Mesothelial cell of epicardium (in vitro differentiated cells): ENCODE measurements around the gene ANAPC2. TPM values are rescaled to one million over a fixed set of nuclear protein-coding genes. Genes with fewer than 3 reads are reported as not detected.
A peak's percentile ranks its signal among the peaks of the same experiment; 100 is the strongest.

Experiments
- DNase-seq, 2 experiments: peaks; one replicate each; pipeline ENCODE4 v3.0.0; 2021; ENCODE audit warnings: low spot score in 2 of 2; ENCODE audit not compliant: unreplicated experiment in 2 of 2
- H3K27ac Mint-ChIP-seq: 2 replicates; pipeline ENCODE4 v1.8.0; 2021; ENCODE audit warnings: mixed read lengths
- H3K27me3 Mint-ChIP-seq: 2 replicates; pipeline ENCODE4 v1.8.0; 2021; ENCODE audit warnings: low read depth, mixed read lengths
- H3K36me3 Mint-ChIP-seq: 2 replicates; pipeline ENCODE4 v1.8.0; 2021; ENCODE audit warnings: mixed read lengths
- H3K4me1 Mint-ChIP-seq: 2 replicates; pipeline ENCODE4 v1.8.0; 2021; ENCODE audit warnings: mixed read lengths
- H3K4me3 Mint-ChIP-seq: 2 replicates; pipeline ENCODE4 v1.8.0; 2021; ENCODE audit warnings: mild to moderate bottlenecking, moderate library complexity, mixed read lengths
- H3K9me3 Mint-ChIP-seq: 2 replicates; pipeline ENCODE4 v1.8.0; 2021; ENCODE audit warnings: mixed read lengths
- CTCF ChIP-seq: fragments of 200-600 bp; sonication (generic); IDR thresholded peaks from one replicate; pipeline ENCODE4 v1.5.0; 2021; ENCODE audit warnings: antibody characterized with exemption; ENCODE audit not compliant: unreplicated experiment
- total RNA-seq: library from RNA; stranded (reverse); gene quantifications from 3 replicates; pipeline ENCODE4 v1.2.1, GENCODE V29; 2021

The ANAPC2 gene
- total RNA-seq, 1 donor from 2014 or later: 89.3 TPM

DNA sequence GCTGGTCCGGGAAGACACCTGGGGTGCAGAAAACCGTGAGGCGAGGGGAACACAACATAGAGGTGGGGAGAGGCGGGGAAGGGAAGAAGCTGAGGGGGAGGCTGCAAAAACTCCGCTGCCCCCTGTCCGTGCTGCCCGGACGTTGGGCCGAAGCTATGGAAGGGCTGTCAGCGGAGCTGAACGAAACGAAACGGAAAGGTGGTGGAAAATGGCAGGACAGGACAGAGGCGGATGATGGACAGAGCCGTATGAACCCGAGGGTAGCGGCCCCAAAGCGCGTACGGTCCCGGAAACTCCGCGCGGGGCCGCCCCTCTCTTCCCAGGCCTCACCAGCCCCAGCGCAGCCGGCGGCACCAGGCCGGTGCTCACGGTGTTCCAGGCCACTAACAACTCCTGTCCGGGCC is 272 bp downstream of the ANAPC2 start:
- Mint-ChIP-seq H3K4me3 (peak overlapping the region; percentile 93), H3K27me3 (no peaks in the 10 kb centered on the region), H3K9me3 (no peaks in the 10 kb centered on the region), H3K27ac (peak overlapping the region; percentile 93), H3K36me3 (peaks cover 6% of the 10 kb centered on the region), H3K4me1 (peaks cover 30% of the 10 kb centered on the region)
- no peak for DNase-seq
- TF ChIP-seq CTCF: no peak

DNA sequence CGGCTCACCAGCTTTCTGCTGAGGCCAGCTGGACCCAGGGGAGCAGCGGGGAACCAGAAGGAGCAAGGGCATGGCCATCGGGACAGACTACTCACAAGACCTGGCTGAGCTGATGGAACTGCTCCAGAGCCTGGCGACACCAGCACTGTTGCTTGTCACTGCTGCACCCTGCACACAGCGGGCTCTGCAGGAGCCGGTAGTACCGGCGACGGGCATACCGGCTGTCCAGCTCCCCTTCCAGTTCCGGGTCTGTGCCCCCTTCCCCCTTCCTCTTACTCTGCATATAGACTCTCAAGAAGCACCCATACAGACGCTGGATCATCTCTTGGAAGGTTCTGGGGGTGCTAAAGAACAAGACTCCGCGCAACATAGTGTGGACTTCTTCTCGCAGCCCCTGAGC is 974 bp downstream of the ANAPC2 start:
- Mint-ChIP-seq H3K4me1 (peaks cover 30% of the 10 kb centered on the region), H3K4me3 (peak overlapping the region; percentile 93), H3K9me3 (no peaks in the 10 kb centered on the region), H3K27me3 (no peaks in the 10 kb centered on the region), H3K36me3 (peaks cover 6% of the 10 kb centered on the region), H3K27ac (peak overlapping the region; percentile 93)
- TF ChIP-seq CTCF: no peak
- no peak for DNase-seq

DNA sequence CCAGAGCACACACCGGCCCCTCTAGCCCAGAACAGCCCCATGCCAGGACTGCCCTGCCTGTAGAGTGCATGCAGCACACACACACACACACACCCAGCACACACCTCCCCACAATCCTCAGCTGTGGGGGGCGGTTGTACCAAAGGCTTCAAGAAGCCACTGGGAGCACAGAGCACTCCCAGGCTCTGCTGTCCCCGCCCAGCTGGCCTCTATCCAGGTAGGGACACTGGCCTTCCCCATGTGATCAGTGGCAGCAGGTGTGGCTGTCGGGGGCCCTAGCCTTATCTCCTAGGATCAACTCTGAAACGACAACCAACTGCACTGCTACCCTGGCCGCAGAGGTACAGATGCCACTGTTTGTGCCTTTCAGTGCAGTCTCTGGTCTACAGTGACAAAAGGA is 2.0 kb downstream of the ANAPC2 start:
- Mint-ChIP-seq H3K36me3 (peaks cover 10% of the 10 kb centered on the region), H3K27ac (no peak overlapping the region), H3K4me1 (peaks cover 30% of the 10 kb centered on the region), H3K27me3 (no peaks in the 10 kb centered on the region), H3K9me3 (no peaks in the 10 kb centered on the region), H3K4me3 (peak overlapping the region; percentile 93)
- DNase-seq: no peak
- no peak for TF ChIP-seq CTCF

DNA sequence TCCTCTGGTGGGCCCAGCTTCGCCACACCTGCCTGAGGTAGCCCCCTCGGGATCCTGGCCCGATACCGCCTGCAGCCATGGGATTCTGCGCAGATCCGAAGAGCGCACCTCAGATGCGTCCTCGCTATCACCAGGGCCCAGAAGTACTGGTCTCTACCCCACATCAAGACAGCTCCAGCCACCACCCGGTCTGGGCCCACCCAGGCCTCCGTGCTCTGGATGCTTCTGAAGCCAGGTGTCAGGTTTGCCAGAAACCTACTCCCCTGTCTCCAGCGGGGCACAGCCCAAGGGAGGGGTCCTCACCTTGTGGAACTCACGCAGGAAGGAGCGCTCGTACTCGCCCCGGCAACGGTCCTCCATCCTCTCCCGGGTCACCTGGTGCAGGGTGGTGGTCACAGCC is 2.4 kb downstream of the ANAPC2 start:
- Mint-ChIP-seq H3K9me3 (no peaks in the 10 kb centered on the region), H3K36me3 (peaks cover 10% of the 10 kb centered on the region), H3K27ac (no peak overlapping the region), H3K4me3 (peak overlapping the region; percentile 93), H3K27me3 (no peaks in the 10 kb centered on the region), H3K4me1 (peaks cover 29% of the 10 kb centered on the region)
- no peak for TF ChIP-seq CTCF
- no peak for DNase-seq

- peaks cover 24% of the 10 kb centered on the region for H3K4me1 Mint-ChIP-seq
- H3K4me3 Mint-ChIP-seq: no peak overlapping the region
- peaks cover 8% of the 10 kb centered on the region for H3K36me3 Mint-ChIP-seq
- no peak for DNase-seq
- TF ChIP-seq CTCF: no peak
- H3K27me3 Mint-ChIP-seq: no peaks in the 10 kb centered on the region
- H3K27ac Mint-ChIP-seq: no peak overlapping the region
- no peaks in the 10 kb centered on the region for H3K9me3 Mint-ChIP-seq
Observed at GRCh38 chr9:137184881-137185660, 3.3 kb downstream of the ANAPC2 start.
